BJ (cell line): ENCODE results near the gene CBFA2T2. TPM values are rescaled to one million over a fixed set of nuclear protein-coding genes. Genes with fewer than 3 reads are reported as not detected.
"Not testable (repeated sequence)": the region's sequence is repeated elsewhere in the genome, so short reads cannot be mapped to it uniquely, and the experiment has no call there.

ENCODE experiments used
- CTCF ChIA-PET: fragments of 350-600 bp; formaldehyde crosslinking; extraction: SDS; loops from one replicate; lab custom pipeline; 2021; ENCODE audit warnings: antibody characterized with exemption, inconsistent platforms; lab: Yijun Ruan, JAX
- POLR2A ChIA-PET: fragments of 300-600 bp; sonication (Branson Sonifier 250); formaldehyde crosslinking; extraction: SDS; loops from one replicate; lab custom pipeline; 2021; ENCODE audit warnings: antibody characterized with exemption; lab: Charles Lee
- DNase-seq: peaks from one replicate; pipeline ENCODE4 v3.0.0-alpha.2; 2011; ENCODE audit warnings: low read depth
- H3K27me3 ChIP-seq: 2 replicates; pipeline ENCODE4 v1.6.0; 2011; ENCODE audit warnings: low read length; ENCODE audit not compliant: control insufficient read depth, insufficient read depth
- H3K36me3 ChIP-seq: 2 replicates; pipeline ENCODE4 v1.5.1; 2011; ENCODE audit warnings: low read length; ENCODE audit not compliant: control insufficient read depth, insufficient read depth
- H3K4me3 ChIP-seq: 2 replicates; pipeline ENCODE4 v1.5.1; 2011; ENCODE audit warnings: low read depth, mild to moderate bottlenecking, control low read depth, low read length
- polyA plus RNA-seq: library from polyadenylated mRNA; depleted of rRNA; stranded (reverse); fragments of >200 nt; gene quantifications from 2 replicates; pipeline ENCODE4 v1.2.3, GENCODE V29; 2011
- TF ChIP-seq, protein P1 (sequence below): IDR thresholded peaks from 2 replicates; pipeline ENCODE4 v1.5.1; 2011; ENCODE audit warnings: low read depth, mild to moderate bottlenecking, control low read depth, inconsistent platforms, low read length, moderate library complexity; ENCODE audit not compliant: insufficient read depth

CBFA2T2 gene
- polyA plus RNA-seq, 1 experiment: 7.6 TPM

DNA sequence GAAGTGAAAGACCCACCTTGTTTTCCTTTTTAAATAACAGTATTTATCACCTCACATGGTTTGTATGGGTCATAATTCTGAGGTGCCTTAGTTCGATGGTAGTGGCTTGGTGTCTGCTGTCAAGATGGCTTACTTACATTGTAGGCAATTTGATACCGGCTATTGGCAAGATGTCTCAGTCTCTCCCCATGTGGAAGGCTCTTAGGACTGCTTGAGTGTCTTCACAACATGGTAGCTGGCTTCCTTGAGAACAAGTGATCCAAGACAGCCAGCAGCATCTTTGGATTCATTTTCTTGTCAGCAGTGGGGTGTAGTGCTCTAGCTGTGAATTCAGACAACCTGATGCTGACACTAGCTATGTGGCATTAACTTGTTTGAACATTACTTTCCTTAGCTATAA lies 70.1 kb downstream of the CBFA2T2 start:
- H3K4me3 ChIP-seq: no peak overlapping the region
- no peaks in the 10 kb centered on the region for H3K27me3 ChIP-seq
- DNase-seq: no peak
- H3K36me3 ChIP-seq: no peaks in the 10 kb centered on the region
- TF ChIP-seq, protein P1, sequence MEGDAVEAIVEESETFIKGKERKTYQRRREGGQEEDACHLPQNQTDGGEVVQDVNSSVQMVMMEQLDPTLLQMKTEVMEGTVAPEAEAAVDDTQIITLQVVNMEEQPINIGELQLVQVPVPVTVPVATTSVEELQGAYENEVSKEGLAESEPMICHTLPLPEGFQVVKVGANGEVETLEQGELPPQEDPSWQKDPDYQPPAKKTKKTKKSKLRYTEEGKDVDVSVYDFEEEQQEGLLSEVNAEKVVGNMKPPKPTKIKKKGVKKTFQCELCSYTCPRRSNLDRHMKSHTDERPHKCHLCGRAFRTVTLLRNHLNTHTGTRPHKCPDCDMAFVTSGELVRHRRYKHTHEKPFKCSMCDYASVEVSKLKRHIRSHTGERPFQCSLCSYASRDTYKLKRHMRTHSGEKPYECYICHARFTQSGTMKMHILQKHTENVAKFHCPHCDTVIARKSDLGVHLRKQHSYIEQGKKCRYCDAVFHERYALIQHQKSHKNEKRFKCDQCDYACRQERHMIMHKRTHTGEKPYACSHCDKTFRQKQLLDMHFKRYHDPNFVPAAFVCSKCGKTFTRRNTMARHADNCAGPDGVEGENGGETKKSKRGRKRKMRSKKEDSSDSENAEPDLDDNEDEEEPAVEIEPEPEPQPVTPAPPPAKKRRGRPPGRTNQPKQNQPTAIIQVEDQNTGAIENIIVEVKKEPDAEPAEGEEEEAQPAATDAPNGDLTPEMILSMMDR: no peak
- ChIA-PET CTCF (no interaction called here), POLR2A (no interaction called here)

DNA sequence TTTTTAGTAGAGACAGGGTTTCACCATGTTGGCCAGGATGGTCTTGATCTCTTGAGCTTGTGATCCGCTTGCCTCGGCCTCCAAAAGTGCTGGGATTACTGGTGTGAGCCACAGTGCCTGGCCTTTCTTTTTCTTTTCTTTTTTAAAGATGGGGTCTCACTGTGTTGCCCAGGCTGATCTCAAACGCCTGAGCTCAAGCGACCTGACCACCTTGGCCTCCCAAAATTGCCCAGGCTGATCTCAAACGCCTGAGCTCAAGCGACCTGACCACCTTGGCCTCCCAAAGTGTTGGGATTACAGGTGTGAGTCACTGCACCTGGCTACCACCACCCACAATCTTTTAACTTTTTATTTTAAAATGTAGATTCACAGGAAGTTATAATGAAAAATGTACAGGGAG lies 71.2 kb downstream of the CBFA2T2 start:
- CTCF ChIA-PET: interaction anchor here (1.3 kb wide), 1 partner anchor 11 kb away, joined by 3 read pairs; no protein-coding TSS in a partner anchor
- POLR2A ChIA-PET: not testable (repeated sequence)

DNA sequence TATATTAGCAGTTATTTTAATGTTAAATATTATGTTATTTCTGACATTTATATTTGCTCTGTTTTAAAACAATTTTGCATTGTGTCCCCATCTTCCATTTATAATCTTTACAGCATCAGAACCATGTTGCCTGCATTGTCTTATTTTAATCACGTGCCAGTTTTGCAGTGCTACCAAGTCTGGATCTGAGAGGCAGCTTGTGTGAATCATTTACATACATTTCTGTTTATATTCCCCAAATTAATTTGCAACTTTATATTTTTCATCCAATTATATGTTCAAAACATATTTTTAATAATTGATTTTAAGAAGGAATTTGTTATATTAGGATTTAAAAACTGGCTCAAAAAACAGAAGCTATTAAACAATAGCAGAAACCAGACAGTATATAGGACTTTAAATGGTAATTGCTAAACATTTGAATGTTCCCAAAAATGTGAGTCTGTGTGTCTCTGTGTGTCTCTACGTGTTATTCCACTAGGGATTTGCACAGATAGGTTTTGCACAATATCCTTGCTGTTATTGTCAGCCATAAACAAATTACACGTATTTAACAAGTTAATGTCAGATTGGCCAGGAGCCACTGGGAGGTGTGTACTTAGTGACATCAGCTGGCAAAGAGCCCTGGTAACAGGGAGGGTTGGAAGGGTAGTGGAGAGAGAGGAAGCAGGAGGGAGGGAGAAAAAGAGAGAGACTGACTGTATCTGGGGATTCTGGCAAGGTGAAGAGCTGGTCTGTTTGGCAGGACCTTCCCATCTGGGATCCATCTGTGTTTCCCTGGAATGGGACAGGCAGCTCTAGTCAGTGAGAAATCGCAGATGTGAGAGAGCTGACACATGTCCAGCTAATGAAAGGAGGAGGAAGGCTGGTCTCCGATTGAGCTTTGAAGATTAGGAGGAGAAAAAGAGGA lies 72.1 kb downstream of the CBFA2T2 start:
- peak; percentile 85 for DNase-seq
- H3K36me3 ChIP-seq: no peaks in the 10 kb centered on the region
- TF ChIP-seq, protein P1: no peak
- no peaks in the 10 kb centered on the region for H3K27me3 ChIP-seq
- no peak overlapping the region for H3K4me3 ChIP-seq
- POLR2A ChIA-PET: interaction anchor here (0.5 kb wide), 1 partner anchor 16 kb away, joined by 4 read pairs; no protein-coding TSS in a partner anchor
- CTCF ChIA-PET: interaction anchor here (1.0 to 1.3 kb wide), 4 partner anchors 10 to 78 kb away, joined by 3 to 4 read pairs (median 4); no protein-coding TSS in a partner anchor

More for the DNA sequence above, 71.2 kb downstream of the CBFA2T2 start:
- not testable (repeated sequence) for H3K27me3 ChIP-seq, H3K36me3 ChIP-seq, H3K4me3 ChIP-seq, DNase-seq

DNA sequence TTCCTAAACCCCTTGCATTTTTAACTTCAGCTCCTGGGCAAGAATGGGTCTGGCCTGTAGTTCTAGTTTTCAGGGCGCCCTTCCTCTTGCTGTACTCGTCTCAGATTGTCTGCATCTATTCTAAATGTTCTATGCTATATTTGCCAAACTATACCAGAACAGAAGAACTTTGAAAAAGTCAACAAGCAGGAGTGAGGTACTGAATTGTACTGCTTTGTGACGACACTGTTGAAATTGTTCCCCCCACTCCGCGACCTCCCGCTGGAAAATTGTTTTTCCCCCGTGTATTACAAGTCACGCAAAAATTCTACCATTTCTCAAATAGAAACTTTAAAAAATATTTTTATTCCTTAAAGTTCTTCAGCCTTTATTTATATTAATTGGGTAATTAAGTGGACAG lies 73.9 kb downstream of the CBFA2T2 start:
- Histone ChIP-seq H3K36me3 (no peaks in the 10 kb centered on the region), H3K27me3 (no peaks in the 10 kb centered on the region), H3K4me3 (no peak overlapping the region)
- ChIA-PET POLR2A (no interaction called here), CTCF (no interaction called here)
- TF ChIP-seq, protein P1: no peak
- no peak for DNase-seq

DNA sequence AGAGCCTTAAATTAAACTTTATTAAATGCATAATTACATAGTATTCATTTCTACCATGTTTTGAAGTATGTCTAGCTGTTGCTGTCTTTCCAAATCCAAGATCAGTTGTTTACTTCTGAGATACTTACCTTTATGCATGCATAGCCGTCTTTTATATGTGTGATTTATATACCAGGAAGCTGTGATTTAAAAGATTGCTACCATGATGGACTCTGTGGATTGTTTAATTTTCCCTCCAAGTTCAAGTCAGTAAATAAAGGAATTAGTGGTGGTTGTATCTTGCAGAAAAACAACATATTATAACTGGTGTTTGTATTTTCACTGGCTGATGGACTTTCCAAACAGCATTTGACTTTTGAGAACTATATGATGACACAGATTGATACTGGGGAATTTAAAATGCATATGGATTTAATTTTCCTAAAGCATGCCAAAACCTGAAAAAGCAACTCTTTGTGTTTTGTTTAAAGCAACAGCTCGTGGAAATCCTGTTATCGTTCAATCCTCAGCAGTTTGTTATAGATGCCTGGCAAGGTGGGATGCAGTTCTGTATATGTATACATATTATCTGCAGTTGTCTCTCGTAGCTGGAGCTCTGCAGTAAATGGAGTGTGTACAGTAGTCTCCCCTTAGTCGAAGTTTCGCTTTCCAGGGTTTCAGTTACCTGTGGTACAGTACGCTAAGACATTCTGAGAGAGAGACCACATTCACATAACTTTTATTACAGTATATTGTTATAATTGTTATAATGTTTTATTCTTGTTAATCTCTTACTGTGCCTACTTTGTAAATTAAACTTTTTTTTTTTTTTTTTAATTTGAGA lies 77.1 kb downstream of the CBFA2T2 start:
- H3K36me3 ChIP-seq: no peaks in the 10 kb centered on the region
- TF ChIP-seq, protein P1: no peak
- H3K27me3 ChIP-seq: no peaks in the 10 kb centered on the region
- ChIA-PET POLR2A (no interaction called here), CTCF (interaction anchor here (0.6 to 1.0 kb wide), 3 partner anchors 43 to 123 kb away, joined by 3 read pairs; no protein-coding TSS in a partner anchor)
- no peak for DNase-seq
- no peak overlapping the region for H3K4me3 ChIP-seq
